Activated CD4-positive, CD25-positive, alpha-beta regulatory T cell treated with anti-CD3 and anti-CD28 coated beads, Interleukin-2, amount 50 U/mL, for 24 hours (primary cell): ENCODE measurements around the gene ZGPAT.
A peak's percentile ranks its signal among the peaks of the same experiment; 100 is the strongest.
"Not testable (repeated sequence)": the region's sequence is repeated elsewhere in the genome, so short reads cannot be mapped to it uniquely, and the experiment has no call there.

Experiments
- ATAC-seq, 2 donors: fragments of 150-1000 bp; cut with Tn5 transposase; one replicate each; pipeline ENCODE4 v1.10.0; 2021; ENCODE audit warnings: mild to moderate bottlenecking in 1 of 2, moderate library complexity in 1 of 2

ZGPAT gene

DNA sequence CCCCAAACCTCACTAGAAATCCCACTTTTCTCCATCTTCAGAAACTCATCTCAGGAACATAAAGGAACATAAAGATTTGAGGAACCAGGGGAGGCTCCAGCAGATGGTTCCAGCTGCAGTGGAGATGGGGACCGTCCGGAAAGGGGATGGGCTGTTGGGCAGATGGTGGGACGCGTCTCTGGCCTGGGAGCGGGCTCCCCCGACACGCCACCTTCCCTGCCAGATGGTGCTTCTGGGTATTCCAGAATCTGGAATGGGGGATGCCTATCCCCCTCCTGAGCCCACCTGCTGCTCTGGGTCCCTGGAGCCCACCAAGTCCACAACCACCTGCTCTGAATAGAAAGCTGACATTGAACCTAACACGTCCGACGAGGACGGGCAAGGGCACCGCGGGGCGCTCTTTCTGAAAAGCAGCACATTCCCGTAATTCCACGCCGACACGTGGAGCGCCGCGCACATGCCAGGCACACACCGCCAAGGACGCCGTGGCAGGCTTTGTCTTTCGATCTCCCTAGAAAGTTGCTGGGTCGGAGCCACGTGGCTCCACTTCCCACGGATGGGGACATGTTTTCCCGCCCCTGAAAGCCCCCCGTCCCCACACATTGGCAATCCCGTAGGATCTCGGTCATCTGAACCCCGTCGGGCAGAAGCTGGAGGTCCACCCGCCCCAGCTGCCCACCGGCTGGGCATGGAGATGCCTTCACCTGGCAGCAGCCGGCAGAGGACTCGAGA is 59.0 kb downstream of the ZGPAT start:
- ATAC-seq, result no peak

DNA sequence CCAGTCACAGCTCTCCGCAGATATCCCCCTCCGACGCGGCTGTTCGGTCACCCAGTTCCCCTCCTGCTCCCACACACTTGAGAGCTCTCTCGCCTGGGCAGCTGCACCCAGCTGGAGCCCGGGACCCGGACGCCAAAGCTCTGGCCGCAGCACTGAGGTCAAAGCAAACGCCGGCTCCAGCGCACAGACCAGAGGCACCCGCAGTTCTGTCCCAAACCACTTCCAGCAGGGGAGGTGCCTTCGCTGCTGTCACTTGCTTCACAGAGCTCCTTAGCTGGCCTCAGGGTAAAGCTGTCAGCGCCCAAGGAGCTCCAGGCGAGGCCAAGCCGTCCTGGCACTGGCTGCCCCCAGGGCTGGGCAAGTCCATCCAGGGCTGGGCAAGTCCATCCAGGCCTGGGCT is 59.6 kb downstream of the ZGPAT start:
- ATAC-seq, result no peak

DNA sequence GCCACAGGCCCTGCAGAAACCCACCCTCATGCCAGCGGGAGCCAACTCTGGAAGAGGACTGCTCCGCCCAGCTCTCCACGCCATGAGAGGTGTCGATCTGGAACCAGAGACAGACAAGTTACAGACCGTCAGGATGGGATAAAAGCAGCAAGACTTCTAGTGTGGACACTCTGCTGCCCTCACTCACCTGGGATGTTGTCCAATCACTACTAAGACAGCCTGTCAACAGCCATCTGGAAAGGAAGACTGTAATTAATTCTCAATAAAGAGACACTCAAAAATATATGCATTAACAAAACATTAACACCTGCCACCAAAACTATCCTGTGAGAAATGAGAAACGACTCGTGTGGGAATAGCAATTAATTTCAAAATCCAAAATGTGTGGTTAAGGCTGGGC is 60.0 kb downstream of the ZGPAT start:
- no peak for ATAC-seq

DNA sequence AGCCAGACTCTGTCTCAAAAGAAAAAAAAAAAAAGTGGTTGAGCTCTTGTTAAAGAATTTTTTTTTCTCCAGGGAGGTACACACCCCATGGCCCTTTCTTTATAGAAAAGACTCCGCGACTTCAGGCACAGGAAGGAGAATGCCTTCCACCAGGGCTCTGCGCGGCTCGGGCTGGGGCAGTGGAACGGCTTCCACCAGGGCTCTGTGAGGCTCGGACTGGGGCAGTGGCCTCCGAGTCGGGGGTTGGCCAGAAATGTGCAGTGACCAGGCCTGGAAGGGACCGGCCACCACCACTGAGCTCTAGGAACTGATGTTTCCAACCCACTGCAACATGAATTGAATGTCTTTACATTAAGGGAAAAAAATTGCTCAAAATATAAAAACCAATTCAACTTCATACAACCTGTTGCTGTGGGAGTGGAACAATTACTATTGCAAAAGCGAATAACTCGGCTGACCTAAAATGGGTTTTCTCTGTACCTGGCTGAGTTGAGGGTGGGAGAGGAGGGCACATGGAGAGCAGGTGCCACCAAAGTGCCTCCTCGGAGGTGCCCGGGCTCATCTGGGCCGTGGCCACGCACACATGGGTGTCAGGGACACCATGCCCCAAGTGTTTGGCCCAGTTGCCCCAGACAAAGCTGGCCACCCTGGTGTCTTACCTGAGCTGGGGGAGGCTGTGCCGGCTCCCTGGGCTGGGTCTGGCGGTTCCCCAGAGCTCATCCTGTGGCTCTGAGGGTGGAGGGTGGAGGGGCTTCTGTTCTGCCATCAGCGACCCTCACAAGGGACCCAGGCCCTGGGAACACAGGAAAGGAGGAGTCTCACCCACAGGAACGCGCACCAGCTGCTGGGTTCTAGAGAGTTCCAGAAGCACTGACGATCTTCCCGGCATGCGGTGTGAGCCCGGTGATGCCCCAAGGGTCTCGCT is 61.0 kb downstream of the ZGPAT start:
- no peak for ATAC-seq

DNA sequence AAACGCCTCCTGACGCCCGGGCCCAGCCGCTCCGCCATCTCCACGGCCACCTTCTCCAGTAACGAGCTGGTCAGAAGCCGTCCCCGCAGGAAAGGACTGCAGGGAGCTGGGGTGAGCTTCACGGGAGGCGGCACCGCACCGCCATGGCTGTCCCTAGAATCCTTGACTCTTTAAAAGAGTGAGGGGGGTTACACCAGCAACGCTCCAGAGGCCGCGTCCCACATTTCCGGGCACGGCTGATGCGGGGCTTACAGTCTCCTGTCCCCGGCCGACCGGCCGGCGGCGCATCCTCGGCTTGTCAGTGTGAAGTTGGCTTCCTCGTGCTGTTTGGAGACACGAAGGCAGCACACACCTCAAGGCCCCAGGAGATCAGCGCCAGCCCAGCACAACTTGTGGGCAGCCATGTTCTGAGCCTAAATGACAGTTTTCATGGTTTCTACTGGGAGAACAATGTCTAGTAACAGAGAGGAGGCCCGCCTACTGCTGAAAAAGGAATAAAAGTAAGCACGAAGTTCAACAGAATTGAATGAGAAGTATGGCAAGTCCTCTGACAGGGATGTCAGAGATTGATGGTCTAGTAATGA is 62.1 kb downstream of the ZGPAT start:
- ATAC-seq, result no peak

DNA sequence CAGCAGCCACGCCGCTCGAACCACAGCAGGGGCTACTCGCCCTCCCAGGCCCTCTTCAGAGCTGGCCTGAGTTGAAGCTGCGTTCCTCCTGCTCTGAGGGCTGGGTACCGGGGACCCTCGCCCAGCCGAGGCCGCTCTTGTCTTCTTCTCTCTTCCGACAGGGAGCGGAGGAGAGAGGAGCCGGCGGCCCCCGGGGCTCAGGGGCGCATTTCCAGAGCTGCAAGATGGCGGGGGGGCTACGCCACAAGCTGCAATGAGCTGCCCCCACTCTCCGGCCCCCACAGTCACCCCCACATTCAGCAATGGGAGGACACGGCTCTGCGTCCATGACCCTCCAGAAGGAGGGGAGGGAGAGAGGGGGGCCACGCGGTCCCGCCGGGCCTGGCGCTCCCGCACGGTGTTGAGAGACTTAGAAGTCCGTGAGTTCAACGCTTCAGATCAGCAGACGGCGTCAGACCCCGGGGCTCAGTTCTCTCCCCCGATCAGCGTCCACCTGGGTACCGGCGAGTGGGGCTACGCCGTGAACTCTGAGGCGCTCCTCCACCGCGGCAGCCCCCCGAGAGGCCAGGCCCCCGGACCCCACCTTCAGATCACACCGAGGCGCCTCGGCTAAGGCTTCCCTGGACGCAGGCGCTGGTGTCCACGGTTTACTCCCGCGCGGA is 63.3 kb downstream of the ZGPAT start:
- ATAC-seq, result no peak

DNA sequence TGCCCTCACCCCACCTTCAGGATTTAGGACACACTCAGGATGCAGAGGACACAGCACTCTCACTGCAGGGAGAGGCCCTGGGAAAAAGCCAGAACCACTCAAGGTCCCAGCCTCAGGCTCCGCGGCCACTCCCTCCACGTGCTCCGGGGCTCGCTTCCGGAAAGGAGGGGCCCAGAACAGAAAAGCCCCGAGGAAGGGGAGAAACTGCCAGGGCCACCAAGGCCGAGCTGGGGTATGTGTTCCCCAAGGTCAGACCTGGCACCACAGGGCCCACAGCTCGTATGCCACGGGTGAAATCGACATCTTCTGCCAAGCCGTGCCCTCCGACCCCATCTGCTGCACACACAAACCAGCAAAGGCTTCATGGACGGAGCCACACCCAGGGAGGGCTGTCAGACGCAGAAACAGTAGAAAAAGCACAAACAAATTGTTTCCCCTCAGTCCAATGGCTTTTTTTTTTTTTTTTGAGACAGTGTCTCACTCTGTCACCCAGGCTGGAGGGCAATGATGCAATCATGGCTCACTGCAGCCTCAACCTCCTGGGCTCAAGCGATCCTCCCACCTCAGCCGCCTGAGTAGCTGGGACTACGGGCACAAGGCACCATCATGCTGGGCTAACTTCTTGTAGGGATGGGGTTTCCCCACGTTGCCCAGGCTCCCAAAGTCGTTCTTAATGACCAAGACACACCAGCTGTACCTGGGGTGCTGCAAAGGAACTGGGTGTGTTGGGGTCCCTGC is 65.1 kb downstream of the ZGPAT start:
- ATAC-seq, result no peak

GRCh38 chr20:63773571-63774241 is 65.9 kb downstream of the ZGPAT start:
- no peak for ATAC-seq

- ATAC-seq, result no peak
Observed at GRCh38 chr20:63774306-63774705, 66.5 kb downstream of the ZGPAT start.

DNA sequence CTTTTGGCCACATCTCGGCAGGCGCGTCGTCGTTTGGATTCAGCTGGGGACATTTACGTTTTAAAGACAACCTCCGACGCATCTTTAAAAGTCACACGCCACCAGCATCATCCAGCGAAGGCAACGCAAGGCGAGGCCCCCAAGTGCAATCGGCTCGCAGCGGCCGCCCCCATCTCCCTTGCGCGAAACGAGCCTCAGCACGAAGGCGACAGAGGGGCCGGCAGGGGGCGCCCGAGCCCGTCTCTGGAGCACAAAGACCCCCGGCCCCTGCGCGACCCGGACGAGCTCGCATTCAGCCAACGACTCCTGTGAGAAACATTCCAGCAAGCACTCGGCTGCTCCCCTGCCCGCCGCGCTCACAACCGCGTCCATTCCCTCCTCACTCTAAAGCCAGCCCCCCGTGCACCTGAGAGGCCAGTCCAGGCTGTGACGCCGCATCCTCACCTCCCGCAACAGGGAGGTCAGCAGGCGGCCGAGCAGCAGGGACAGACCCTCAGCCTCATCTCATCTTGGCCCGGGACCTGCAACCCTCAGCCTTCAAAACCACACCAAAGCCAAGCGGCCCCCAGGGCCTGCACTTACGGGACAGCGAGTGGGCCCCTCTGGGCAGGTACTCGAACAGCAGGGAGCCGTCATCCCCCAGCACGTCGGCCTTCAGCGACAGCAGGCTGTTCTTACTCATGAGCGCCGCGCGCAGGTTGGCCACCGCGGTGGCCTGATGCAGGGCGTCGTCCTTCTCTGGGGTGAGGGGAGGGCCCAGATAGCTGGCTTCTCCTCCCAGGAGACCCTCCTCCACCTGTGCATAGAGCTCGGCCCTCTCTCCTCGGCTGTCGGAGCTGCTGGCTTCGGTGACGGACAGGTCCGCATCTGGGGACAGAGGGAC is 67.5 kb downstream of the ZGPAT start:
- ATAC-seq, result no peak

DNA sequence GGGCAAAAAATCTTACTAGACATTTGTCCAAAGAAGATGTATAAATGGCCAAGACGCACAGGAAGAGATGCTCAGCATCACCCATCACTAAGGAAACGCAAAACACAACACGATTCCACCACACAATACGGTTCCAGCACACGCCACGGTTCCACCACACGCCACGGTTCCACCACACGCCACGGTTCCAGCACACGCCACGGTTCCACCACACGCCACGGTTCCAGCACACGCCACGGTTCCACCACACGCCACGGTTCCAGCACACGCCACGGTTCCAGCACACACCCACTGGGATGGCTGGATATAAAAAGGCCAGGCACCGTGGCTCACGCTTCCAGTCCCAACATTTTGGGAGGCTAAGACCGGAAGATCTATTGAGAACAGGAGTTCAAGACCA is 69.0 kb downstream of the ZGPAT start:
- ATAC-seq, result not testable (repeated sequence)

DNA sequence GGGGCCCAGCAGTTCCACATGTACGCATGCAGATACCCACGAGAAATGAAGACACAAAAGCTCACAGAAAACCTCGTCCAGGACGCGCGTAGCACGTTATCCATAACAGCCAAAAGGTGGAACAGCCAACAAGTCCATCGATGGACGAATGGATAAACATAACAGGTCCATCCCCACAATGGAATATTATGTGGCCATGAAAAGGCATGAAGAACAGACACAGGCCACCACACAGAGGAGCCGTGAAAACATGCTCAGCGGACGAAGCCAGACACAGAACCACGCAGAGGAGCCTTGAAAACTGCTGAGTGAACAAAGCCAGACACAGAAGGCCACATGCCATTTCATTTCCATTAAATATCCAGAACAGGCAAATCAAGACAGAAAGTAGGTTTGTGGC is 69.8 kb downstream of the ZGPAT start:
- ATAC-seq, result no peak

- no peak for ATAC-seq
Observed at GRCh38 chr20:63778034-63778752, 70.4 kb downstream of the ZGPAT start.

DNA sequence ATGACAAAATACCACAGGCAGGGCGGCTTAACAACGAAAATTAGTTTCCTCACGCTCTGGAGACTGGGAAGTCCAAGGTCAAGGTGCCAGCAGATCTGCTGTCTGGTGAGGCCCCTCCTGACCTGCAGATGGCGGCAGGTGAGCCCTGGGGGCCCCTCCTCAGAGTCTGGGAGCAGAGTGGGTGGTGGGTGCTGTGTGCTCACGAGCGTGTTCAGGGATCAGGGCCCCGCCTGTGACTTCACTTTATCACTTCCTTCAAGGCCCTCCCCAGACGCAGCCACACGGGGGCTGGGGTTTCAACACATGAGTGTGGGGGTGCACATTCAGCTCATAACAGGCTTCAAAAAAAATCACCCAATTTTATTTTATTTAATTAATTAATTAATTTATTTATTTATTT is 71.0 kb downstream of the ZGPAT start:
- ATAC-seq, result no peak

- no peak for ATAC-seq
Observed at GRCh38 chr20:63781181-63781580, 73.3 kb downstream of the ZGPAT start.

DNA sequence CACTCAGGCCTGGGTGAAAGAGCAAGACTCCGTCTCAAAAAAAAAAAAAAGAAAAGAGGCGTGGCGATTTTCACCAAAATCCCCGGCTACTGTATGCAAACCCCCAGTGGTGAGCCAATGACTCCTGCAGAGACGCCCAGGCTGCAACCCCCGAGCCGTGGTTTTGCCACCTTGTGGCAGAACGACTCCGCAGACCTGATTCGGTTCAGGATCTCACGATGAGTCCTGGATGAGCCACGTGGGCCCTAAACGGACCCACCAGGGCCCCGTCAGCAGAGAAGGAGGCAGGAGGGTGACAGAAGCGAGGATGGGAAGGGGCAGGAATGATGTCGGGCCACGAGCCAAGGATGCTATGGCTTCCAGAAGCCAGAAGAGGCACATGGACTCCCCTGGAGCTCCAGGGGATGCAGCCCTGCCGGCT is 74.2 kb downstream of the ZGPAT start:
- ATAC-seq, result peak; percentile 55 to 67

DNA sequence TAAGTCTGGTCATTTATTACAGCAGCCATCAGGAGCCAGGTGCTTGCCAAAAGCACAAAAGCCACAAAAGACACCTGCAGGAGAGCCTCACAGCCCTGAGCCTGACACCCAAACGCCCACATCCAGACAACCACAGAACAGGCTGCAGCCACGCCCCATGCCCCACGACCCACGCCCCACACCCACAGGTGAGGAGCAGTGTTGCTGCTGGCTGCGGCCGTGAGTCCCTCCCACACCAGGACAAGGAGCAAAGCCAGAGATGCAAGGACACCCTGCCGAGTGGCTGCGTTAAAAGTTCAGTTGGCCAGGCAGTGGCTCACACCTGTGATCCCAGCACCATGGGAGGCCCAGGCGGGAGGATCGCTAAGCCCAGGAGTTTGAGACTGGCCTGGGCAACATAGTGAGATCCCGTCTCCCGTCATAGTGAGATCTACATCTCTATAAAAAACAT is 74.7 kb downstream of the ZGPAT start:
- no peak for ATAC-seq

DNA sequence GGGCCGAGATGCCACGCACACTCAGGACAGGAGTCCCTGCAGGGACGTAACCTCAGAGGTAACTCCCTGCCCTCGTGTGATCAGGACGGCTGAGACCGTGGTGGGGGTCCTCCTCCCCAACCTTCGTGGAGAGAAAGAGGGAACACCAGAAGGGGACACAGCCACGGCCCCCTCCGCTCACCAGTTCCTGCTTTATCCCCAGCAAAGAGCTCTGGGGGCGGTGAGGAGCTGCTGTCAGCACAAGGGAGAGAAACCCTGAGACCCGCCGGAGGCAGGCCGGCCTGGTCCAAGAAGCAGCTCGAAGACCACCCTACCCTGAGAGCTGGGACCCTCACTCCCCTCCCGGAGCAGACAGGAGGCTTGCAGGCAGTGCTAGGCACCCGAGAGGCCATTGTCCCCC is 76.1 kb downstream of the ZGPAT start:
- no peak for ATAC-seq

DNA sequence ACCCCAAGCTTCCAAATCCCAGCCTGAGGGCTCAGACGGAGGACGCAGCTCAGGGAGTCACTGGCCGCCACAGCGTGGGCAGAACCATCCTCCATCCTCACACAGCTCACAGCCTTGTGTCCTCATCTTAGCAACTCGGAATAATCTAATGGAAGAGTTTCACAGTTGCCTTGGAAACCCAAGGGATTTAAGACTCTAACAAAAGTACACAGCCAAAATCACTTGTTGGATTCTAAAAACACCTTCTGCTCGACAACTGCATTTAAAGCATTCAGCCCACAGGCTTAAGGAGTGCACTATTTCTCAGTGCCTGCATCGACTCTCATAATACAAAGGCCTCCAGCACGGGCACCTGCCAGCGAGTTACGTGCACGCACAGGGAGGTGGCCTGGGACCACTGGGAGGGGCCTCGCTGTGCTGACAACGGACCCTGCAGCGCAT is 77.9 kb downstream of the ZGPAT start:
- ATAC-seq, result no peak
